Stimulated activated CD4-positive, alpha-beta T cell treated with anti-CD3 and anti-CD28 coated beads, Interleukin-15, amount 100 ng/mL, for 24 hours (primary cell): ENCODE data around the gene ATP9A.
"Not testable (repeated sequence)": the region's sequence is repeated elsewhere in the genome, so short reads cannot be mapped to it uniquely, and the experiment has no call there.

ENCODE experiments used
- DNase-seq: peaks from one replicate; pipeline ENCODE4 v3.0.0-alpha.2; 2020

The ATP9A gene, protein sequence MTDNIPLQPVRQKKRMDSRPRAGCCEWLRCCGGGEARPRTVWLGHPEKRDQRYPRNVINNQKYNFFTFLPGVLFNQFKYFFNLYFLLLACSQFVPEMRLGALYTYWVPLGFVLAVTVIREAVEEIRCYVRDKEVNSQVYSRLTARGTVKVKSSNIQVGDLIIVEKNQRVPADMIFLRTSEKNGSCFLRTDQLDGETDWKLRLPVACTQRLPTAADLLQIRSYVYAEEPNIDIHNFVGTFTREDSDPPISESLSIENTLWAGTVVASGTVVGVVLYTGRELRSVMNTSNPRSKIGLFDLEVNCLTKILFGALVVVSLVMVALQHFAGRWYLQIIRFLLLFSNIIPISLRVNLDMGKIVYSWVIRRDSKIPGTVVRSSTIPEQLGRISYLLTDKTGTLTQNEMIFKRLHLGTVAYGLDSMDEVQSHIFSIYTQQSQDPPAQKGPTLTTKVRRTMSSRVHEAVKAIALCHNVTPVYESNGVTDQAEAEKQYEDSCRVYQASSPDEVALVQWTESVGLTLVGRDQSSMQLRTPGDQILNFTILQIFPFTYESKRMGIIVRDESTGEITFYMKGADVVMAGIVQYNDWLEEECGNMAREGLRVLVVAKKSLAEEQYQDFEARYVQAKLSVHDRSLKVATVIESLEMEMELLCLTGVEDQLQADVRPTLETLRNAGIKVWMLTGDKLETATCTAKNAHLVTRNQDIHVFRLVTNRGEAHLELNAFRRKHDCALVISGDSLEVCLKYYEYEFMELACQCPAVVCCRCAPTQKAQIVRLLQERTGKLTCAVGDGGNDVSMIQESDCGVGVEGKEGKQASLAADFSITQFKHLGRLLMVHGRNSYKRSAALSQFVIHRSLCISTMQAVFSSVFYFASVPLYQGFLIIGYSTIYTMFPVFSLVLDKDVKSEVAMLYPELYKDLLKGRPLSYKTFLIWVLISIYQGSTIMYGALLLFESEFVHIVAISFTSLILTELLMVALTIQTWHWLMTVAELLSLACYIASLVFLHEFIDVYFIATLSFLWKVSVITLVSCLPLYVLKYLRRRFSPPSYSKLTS

DNA sequence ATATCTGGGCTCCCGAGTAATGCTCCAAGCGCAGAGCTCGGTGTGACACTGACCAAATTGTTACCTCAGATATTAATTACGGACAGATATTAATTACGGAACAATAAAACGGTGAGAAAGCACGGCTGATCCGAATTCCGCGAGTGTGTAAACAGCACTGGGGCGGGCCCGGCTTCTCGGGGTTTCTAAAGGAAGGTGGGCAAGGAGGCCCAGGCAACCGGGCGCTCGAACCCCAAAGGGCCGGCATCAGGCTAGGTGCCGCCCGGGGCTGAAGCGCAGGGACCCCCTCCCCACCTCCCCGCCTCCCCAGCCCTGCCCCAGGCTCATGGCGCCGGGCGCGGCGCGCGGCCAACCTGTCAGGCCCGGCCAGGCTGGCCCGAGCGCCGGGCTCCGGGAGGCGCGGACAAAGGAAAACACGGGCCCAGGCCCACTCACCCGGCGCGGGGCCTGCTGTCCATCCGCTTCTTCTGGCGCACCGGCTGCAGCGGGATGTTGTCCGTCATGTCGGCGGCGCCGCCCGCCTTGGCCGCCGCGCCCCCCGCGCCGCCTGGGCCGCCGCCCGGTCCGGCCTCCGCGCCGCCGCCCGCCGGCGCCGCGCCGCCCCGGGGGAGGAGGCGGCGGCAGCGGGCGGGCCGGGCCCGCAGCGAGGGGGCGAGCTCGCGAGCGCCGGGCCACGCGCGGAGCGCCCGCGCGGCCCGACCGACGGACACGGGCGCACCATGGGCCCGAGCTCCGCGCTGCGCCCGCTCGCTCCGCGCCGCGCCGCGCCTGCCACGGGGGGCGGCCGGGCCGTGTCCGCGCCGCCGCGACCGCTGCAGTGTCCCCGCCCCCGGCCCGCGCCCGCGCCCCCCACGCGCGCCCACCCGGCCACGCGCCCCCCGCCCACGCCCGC is at the start of gene ATP9A:
Gene ATP9A (minus strand): TSS at position 524 of the 892 bp plus-strand sequence. CDS start 21 bp downstream, at position 503.
- DNase-seq: peak; percentile 7

DNA sequence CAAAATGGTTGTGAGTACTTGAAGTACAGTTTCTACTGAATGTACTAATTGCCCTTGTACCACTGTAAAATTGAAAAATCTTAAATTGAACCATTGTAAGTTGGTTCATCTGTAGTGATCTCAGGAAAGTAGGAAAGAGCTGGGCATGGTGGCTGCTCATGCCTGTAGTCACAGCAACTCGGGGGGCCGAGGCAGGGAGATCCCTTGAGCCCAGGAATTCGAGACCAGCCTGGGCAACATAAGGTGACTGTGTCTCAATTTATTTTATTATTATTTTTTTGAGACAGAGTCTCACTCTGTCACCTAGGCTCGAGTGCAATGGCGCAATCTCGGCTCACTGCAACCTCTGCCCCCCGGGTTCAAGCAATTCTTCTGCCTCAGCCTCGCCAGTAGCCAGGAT is 48.7 kb upstream of the ATP9A start:
- DNase-seq: not testable (repeated sequence)

DNA sequence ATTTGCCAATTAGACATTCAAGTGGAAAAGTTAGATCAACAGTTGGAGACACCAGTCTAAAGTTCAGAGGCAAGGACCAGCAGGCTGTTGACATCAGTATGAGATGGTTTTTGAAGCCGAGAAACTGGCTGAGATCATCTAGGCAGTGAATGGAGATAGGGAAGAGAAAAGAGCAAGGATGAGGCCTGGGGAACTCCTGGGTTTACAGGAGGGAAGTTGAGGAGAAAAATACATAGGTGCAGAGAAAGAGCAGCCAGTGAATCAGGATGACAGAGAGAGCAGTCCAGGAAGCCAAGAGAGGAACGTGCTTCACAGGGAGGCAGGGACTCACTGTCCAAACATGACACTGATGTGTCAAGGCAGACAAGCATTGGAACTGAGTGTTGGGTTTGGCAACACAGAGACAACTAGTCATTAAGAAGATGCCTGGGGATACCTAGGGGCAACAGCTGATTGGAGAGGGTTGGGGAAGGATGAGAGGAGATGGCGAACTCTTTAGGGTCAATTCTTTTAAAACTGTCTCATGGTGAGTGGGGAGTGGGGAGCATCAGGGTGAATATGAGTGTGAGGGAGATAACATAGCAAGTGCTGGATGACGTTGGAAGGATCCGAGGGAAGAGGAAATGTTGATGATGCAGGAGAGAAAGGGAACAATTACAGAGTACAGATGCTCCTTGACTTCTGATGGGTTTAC is 47.3 kb upstream of the ATP9A start:
- no peak for DNase-seq

DNA sequence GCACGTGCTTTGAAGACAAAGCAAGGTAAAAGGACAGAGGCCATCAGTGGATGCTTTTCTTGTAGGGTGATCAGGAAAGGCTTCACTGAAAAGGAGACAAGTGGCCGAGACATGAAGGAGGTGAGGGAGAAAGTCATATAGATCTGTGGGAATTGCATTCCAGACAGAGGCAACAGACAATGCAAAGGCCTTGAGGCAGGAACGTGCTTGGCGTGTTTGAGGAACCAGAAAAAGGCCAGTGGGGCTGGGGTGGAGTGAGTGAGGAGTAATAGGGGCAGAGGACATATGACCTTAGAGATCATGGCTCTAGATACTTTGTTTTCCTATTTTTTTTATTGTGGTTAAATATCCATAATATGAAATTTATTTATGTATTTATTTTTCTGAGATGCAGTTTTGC is 44.7 kb upstream of the ATP9A start:
- no peak for DNase-seq

DNA sequence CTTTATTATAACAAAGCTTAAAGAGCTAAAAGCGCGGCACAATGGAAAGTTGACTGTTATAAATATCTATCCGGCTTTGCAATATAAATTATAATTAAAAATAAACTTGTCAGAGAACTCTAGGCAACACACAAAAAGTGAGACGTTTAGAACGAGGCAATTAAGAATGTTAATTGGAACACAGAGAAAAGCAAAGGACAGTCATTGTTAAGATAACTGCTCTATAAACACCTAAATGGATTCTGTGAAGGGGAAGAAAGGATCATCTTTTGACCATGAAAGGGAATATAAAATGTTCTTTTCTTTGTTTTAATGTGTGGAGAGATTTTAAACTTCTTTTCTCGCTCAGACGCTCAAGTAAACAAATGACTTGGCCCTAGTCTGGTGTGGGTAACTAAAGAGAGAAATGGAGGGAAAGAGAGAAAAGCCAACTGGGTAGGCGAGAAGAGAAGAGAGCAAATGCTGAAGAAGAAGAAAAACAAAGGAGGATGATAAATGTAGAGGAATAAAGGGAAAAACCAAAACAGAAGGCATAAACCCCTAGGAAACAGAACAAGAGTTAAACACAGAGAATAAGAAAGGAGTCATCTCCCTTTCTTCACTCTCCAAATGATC is 43.4 kb upstream of the ATP9A start:
- no peak for DNase-seq

DNA sequence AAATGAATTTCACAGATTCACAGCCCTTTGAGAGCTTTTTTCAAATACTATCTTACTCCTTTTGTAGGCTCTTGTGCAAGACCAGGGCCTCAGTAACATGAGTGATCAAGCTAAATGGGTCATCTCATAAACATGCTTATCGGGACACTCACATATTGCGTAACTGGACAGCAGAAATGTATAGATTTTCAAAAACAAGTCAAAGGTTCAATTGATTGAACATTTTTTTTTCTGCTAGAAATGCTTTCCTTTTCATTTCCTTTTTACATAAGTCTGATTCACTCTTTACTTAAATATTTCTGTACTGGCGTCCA is 42.8 kb upstream of the ATP9A start:
- DNase-seq: no peak

DNA sequence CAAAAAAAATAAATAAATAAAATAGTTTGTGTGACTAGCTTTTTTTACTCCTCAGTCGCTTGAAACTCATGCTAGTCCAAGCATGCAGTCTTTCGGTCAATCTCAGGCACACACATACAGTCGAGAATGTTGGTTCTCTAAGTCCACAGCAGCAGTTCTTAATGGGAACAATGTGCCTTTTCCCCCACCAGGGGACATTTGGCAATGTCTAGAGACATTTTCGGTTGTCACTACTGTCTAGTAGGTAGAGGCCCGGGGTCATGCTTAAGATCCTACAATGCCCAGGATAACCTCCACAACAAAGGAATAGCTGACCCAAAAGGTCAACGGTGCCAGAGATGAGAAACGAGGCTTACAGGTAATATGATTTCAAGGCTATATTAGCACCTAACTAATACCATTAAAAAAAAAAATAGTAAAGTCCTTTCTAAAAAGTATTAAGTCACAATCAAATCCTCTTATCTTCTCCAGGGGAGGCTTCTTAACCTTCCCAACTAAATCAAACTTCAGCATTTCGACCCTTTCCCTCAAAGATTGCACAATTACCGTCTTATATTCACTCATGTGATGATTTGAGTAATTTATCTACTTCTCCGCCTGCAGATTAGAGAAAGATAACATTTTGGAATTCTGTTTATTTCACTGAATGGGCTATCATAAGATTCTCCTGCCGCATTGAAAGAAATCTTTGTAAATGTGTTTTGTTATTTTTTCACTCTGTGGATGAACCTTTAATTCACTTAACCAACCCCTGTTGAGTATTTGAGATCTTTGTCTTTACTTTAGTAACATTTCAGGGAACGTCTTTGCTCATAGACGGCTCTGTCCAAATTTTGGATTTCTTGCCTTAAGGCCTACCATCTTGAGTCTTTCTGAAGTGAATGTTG is 42.2 kb upstream of the ATP9A start:
- no peak for DNase-seq

DNA sequence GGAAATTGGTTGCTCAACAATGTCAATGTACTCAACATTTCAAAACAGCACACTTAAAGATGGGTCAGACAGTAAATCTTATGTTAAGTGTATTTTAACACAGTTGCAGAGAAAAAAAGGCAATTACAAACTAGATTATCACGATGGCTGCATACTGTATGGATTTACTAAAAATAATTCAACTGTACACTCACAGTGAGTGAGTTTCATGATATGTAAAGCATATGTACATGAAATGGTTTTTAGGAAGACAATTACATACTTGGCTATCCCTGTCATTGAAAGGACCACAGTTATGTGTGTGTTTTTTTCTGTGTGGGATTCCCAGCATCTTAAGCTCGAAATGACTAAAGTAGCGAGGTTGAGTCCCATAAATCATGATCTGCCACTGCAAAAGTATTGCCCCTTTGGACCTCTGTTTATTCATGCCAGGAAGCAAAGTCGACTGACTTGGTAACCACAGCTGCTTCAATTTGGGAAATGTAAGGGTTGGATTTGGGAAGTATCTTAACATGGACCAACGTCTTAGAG is 39.6 kb upstream of the ATP9A start:
- DNase-seq: no peak

DNA sequence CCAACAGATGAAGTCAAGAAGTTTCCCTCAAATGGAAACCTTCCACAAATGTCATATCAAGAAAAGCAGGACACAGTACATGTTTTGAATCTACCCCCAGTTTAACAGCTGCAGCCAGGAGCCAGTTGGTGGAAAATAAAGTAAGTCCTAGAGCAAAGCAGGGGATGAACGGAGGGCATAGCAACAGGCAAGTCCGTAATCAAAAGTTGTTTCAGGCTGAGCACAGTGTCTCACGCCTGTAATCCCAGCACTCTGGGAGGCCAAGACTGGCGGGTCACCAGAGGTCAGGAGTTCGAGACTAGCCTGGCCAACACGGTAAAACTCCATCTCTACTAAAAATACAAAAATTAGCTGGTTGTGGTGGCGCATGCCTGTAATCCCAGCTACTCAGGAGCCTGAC is 36.6 kb upstream of the ATP9A start:
- DNase-seq: no peak

DNA sequence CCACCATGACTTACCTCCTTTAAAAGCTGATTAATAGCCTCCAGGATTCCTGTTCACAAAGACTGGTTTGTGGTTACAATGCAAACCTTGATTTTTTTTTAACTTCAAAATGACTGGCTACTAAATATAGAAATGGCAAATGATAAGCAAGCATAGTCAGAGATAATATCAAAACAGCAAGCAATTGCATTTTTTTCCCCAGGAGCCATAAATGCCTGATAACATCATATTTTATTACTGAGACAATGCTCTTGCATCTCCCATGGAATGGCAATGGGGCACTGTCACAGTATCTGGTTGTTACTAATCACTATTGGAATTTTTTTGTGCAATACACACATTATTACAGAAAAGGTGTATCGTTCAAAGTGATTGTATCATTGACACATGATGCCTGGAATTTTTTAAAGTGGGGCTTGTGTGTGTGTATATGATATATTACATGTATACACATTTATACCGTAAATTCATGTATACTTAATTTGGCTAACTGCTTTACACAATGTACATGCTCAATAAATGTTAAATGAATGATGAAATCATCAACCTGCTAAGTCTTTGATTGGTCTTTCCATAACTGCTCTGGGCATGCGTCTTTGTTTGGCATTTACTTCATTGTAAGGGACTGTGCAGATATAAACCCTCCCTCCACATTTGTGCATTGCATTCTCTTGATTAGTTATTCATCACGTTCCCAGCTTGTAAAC is 35.1 kb upstream of the ATP9A start:
- no peak for DNase-seq

DNA sequence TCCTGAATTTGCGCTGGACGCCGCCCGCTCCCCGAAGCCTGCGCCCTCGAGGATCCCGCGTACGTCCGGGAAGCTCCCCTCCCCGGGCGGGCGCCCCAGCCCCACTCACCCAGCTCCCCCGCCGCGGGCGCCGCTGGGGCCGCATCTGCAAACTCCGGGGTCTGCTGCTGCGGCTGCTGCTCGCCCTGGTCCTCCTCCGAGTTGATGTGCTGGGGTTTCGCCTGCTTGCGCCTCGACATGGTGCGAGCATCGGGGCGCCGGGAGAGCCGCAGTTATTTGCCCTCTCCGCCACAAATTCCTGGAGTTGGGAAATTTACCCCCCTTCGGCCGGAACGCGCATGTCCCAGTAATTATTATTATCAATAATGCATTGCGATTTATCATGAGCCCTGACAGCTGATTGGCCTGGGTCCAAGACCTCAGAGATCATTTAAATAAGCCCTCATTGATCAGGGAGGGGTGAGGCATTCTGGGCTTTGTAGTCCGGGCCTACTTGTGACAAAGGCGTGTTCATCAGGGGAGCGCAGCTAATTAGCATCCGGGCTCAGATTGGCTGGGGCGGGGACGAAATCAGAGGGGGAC is 34.1 kb upstream of the ATP9A start, which contains the start of gene SALL4:
Gene SALL4 (minus strand): TSS at position 352 of the 582 bp plus-strand sequence. CDS start 113 bp downstream, at position 239.
- no peak for DNase-seq

DNA sequence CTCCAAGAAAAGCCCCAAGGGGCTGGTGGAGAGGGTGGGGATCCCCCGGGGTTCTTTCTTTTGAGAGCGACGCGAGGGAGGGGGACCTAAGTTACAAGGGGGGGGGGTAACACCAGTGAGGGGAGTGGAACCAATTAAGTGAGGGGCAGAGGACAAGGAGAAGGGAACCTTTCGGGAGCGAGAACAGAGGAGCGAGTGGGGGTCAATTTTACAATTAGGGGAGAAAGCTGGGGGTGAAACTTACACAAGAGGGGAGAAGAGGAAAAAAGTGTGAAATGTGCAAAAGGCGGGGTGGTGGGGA is 33.6 kb upstream of the ATP9A start:
- no peak for DNase-seq

DNA sequence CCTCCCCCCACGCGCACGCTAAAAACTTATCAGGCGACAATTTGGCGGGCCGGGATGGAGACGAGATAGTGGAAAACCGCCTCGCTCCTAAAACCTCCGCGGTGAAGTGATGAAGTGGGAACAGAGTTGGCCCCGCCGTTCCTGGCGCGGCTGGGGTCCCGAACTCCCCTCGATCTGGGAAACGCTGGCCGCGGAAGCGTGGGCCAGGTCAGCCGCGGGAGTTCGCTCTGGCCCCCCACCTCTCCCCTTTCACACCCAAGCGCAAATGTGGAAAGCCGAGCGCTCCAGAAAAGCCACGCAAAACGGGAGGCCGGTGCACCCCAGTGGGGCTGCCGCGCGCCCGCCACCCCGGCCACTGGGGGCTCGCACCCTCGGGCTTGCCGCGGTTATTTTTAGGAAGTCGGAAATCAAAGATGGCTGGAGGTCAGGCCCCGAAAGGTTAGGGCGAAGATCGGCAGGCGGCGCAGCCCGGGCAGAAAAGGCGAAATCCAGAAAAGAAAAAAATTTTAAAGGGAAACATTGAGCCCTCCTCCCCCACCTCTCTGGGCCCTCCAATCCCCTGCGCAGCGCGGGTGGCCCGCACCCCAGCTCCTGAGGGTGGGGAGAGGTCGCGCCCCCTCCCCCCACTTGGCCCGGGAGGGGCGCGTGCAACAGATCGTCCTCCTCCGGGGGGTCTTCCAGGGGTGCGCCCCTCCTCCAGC is 33.1 kb upstream of the ATP9A start:
- no peak for DNase-seq

DNA sequence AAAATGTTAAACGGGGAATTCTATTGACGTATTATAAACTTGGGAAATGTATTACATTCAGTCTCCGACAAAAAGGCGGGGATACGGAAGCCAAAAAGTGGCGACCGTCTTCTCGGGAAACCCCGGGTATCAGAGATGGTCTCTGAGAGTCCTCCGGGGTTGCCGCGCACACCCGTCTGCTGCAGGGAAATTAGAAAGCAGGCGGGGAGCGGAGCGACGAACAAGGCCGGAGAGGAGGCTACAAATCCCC is 32.6 kb upstream of the ATP9A start:
- DNase-seq: peak; percentile 14

DNA sequence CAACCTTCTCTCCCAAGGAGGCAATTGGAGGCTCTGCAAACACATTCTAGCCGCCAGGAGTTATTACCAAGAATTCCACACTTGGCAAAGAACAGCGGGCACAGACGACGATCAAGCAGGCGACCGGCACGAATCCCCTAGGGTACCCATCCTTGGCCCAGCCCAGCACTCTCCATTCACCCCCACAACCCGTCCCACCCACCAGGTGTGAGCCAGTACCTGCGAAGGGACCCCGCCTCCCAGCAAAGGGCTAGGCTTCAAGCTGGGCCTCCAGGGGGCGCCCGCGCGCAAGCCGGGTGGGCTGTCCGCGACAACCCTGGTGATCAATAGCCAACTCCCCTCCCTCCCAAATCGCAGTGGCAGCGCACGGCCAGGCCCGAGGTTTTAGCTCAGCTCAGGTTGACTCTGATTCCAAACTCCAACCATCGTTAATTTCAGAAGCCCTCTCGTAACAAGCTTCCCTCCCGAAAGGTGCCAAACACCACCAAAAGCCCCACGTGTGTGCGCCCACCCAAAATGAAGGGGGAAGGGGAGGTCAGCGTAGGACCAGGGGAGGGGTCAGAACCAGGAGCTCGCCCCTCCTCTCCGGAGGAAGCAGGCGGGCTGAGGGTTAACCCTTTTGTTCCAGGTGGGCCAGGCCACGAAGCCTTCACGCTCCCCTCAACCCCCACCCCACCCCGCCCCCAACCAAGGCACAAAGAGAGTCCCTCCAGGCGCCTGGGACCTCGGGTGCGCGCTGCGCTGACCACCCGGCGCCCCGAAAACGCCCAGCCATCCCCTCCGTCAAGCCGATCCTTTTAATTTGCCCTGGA is 32.1 kb upstream of the ATP9A start:
- peak; percentile 80 for DNase-seq

DNA sequence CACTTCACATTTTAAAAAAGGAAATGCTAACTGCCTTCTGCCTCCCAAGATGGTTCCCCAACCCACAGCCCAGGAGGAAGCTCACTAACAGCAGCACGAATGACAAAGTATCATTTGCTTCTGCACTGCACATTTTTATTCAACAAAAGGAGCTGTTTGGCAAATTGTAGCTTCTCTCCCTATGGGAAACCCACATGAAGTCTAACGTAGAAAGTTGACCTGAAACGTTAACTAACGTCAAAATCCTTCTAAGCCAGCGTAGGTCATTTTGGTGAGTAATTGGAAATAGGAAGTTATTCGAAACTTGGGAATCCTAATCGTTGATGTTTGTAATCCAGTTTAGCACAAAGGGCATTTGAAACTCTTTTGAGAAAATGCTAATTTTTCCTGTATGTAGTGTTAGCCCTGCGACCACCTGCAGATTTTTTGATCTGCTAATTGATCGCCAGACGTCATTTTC is 31.2 kb upstream of the ATP9A start:
- DNase-seq: no peak

DNA sequence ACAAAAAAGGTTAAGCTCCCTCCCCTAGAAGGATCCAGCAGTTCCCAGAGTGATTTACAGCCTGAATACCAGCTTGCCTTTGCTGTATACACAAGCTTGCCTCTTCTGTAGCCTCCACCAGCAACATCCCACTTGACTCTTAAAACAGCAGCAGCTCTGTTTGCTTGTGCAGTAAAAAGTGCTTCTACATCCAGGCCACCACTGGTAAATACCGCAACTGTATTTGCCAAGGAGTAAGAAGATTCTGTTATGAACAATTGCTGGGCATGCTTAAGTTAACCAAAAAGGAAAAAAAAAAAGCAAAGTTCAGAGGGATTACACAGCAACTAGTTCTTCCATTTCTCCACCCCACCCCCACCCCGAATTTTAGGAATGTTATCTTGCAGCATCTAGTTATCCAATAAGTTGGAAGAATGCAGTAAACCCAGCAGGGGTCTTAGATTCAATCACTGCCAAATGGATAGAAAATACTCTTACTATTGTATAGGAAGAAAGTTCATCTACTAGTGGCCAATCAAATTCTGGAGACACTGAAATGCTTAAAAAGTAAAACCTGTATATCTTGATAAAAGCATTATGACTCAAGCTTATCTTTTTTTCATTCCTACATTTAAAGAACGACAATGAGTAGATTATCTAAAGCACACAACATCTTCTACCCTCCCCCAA is 29.3 kb upstream of the ATP9A start:
- DNase-seq: no peak
